Psoas muscle (tissue), 8 donors: Measurements from ENCODE around the gene SOS1. TPM values are rescaled to one million over a fixed set of nuclear protein-coding genes. Genes with fewer than 3 reads are reported as not detected.

Source experiments
- ATAC-seq, 4 donors: fragments of 200-7000 bp; cut with Tn5 transposase; one replicate each; pipeline ENCODE4 v1.9.1; 2020; ENCODE audit warnings: moderate library complexity in 3 of 4, mild to moderate bottlenecking in 2 of 4
- DNase-seq, 2 donors: peaks; one replicate each; pipeline ENCODE4 v3.0.0-alpha.2; 2020
- H3K27ac ChIP-seq: fragments of 200-600 bp; one replicate; pipeline ENCODE4 v1.8.0; 2022
- H3K27me3 ChIP-seq, 3 donors: fragments of 200-600 bp in 1 of 3; one replicate each; pipeline versions ENCODE4 v1.6.1 to v1.8.0; 2013 to 2022; ENCODE audit warnings: low read length in 2 of 3, mild to moderate bottlenecking in 2 of 3, moderate library complexity in 1 of 3; ENCODE audit not compliant: insufficient read depth in 3 of 3
- H3K36me3 ChIP-seq, 2 donors: fragments of 200-600 bp in 1 of 2; one replicate each; pipeline versions ENCODE4 v1.6.1 to v1.8.0; 2013 to 2022; ENCODE audit warnings: low read depth in 1 of 2, mild to moderate bottlenecking in 1 of 2, moderate library complexity in 1 of 2; ENCODE audit not compliant: insufficient read depth in 1 of 2
- H3K4me1 ChIP-seq: fragments of 200-600 bp; one replicate; pipeline ENCODE4 v1.8.0; 2022
- H3K4me3 ChIP-seq: fragments of 200-600 bp; one replicate; pipeline ENCODE4 v1.8.0; 2022; ENCODE audit warnings: mild to moderate bottlenecking
- H3K9me3 ChIP-seq: fragments of 200-600 bp; one replicate; pipeline ENCODE4 v1.8.0; 2022
- CTCF ChIP-seq: fragments of 200-600 bp; IDR thresholded peaks from one replicate; pipeline ENCODE4 v1.8.0; 2022; ENCODE audit warnings: antibody characterized with exemption
- WGBS, 3 donors: extraction: QIAGEN DNeasy Blood & Tissue Kit; methylation state at CpG; one replicate each; pipeline versions ENCODE4 v1.1.6 to v1.1.7; 2013; 5-methylcytosine and 5-hydroxymethylcytosine counted together
- intact Hi-C, 2 donors: fragments of 100-400 bp; cut with DNase I; formaldehyde crosslinking; loops; one replicate each; pipeline versions ENCODE4 v1.11.0 to v1.14.2; 2022
- polyA plus RNA-seq, 3 donors: library from polyadenylated mRNA; stranded (reverse); fragments of 200-250 nt; gene quantifications; one replicate each; pipeline ENCODE4 v1.2.3, GENCODE V29; 2013
- total RNA-seq, 4 donors: library from RNA; stranded (reverse); fragmentation: NEBNext Ultra II Directional in 2 of 4; extraction: Animal tissue kit (Norgen Biotek cat#: 25700) in 2 of 4; gene quantifications; one replicate each; pipeline versions ENCODE4 v1.2.1 to v1.2.4, GENCODE V29; 2021 to 2023
- donor health status: healthy with polysubstance abuse.
- donor health status: DM: no; HTN: no; CAD: no; lungs with moderate emphysema.
- donor health status: Bipolar disorder and iron deficiency.
- donor health status: healthy.
- donor health status: DM: yes; HTN: yes; CAD: no.
- donor health status: DM: no; HTN: no; CAD: no.
- donor health status: DM: no; HTN: no; CAD: no.
- donor health status: DM: yes; HTN: yes; CAD: no.

The SOS1 gene
- total and polyA plus RNA-seq, 7 donors = 4.9 to 35.7 (median 25.4) TPM

GRCh38 chr2:38933653-38934052 lies 187.2 kb downstream of the SOS1 start:
- WGBS, 3 donors = 78 to 90% (median 87%) methylated on average over 3 of the region's 3 CpGs

GRCh38 chr2:38932586-38932985 lies 188.3 kb downstream of the SOS1 start:
- Histone ChIP-seq H3K4me1 (no peaks in the 10 kb centered on the region), H3K27me3 (no peaks in the 10 kb centered on the region), H3K9me3 (no peaks in the 10 kb centered on the region), H3K4me3 (no peak overlapping the region), H3K36me3 (no peaks in the 10 kb centered on the region), H3K27ac (no peak overlapping the region)
- DNase-seq = no peak
- WGBS, 3 donors = 17 to 50% (median 36%) methylated on average over 1 of the region's 1 CpG
- TF ChIP-seq CTCF = no peak
- no peak for ATAC-seq
- intact Hi-C loops = no loop called here

More at GRCh38 chr2:38933653-38934052, 187.2 kb downstream of the SOS1 start:
- TF ChIP-seq CTCF = no peak
- H3K36me3 ChIP-seq = no peaks in the 10 kb centered on the region
- no peaks in the 10 kb centered on the region for H3K4me1 ChIP-seq
- H3K27me3 ChIP-seq = no peaks in the 10 kb centered on the region
- intact Hi-C loops = no loop called here
- no peak for ATAC-seq
- no peak for DNase-seq
- no peaks in the 10 kb centered on the region for H3K9me3 ChIP-seq
- no peak overlapping the region for H3K4me3 ChIP-seq
- no peak overlapping the region for H3K27ac ChIP-seq

Other genes starting within 250 kb of the SOS1 start
- 10 to 100 TPM; 11.6 to 15.3 (median 13.6) TPM for gene DHX57, start 245.1 kb downstream of the SOS1 start, total RNA-seq
- 1 to 10 TPM; 7.7 to 8.7 (median 8.5) TPM for gene DHX57, start 245.1 kb downstream of the SOS1 start, polyA plus RNA-seq
- gene MORN2, start 245.1 kb downstream of the SOS1 start, total RNA-seq = 10 to 100 TPM in 3 of 4 donors, 1 to 10 TPM in 1; 8.2 to 18.9 (median 14.1) TPM
- 10 to 100 TPM; 21.4 to 35.3 (median 26.3) TPM for gene MORN2, start 245.1 kb downstream of the SOS1 start, polyA plus RNA-seq
- under 1 TPM; 0.15 to 0.58 (median 0.15) TPM for gene ARHGEF33, start 231.2 kb downstream of the SOS1 start, total RNA-seq
- under 1 TPM; 0.03 to 0.25 (median 0.13) TPM for gene ARHGEF33, start 231.2 kb downstream of the SOS1 start, polyA plus RNA-seq
- gene CDKL4, start 122.9 kb upstream of the SOS1 start, total RNA-seq = under 1 TPM in 3 of 4 donors, not detected in 1; 0.44 to 0.99 (median 0.44) TPM
- gene CDKL4, start 122.9 kb upstream of the SOS1 start, polyA plus RNA-seq = under 1 TPM in 1 of 3 donors, not detected in 2; 0.06 TPM